HK-2 (cell line): ENCODE results near the gene MND1.

ENCODE experiments used
- DNase-seq: peaks from one replicate; pipeline ENCODE4 v3.0.0-alpha.2; 2018; ENCODE audit not compliant: unreplicated experiment

The MND1 gene, protein sequence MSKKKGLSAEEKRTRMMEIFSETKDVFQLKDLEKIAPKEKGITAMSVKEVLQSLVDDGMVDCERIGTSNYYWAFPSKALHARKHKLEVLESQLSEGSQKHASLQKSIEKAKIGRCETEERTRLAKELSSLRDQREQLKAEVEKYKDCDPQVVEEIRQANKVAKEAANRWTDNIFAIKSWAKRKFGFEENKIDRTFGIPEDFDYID

DNA sequence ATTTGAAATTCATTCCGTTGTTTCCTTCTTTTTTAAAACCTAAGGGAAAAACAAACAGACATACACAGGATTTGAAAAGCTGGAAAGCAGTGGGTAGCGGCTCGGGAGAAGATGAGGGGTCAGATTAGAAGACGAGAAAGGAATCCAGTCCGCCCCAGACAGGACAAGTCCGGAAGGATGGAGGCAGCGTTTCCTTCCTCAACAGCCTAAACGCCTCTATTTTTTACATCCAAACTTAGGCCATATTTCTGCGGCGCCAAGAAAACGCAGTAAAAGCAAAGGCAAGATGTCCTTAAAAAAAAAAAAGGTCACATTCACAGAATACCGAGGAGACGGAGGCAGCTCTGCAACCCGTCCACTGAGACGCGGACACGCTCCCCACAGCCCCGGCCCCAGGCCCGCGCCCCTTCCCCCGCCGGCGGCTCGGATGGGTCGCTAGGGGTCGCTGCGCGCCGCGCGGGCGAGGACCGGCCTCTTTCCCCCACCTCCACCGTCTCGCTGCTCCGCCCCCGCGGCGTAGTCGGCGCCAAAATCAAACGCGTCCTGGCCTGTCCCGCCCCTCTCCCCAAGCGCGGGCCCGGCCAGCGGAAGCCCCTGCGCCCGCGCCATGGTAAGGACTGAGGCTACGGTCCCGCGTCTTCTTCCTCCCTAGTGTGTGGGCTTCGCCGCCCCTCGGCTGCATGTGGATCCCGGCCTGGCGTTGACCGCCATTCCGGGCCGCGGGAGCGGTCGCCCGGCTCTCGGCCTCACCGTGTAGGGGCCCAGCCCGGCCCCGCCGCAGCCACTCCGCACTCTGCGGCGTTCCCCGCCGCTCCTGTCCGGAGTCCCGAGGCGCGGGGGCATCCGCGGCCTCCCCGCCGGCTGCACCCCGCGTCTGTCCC is at the start of gene MND1:
TSS of gene MND1 (plus strand) at position 558 of the 881 bp plus-strand sequence. CDS start at position 608, 50 bp downstream.
- peak; percentile 90 for DNase-seq

DNA sequence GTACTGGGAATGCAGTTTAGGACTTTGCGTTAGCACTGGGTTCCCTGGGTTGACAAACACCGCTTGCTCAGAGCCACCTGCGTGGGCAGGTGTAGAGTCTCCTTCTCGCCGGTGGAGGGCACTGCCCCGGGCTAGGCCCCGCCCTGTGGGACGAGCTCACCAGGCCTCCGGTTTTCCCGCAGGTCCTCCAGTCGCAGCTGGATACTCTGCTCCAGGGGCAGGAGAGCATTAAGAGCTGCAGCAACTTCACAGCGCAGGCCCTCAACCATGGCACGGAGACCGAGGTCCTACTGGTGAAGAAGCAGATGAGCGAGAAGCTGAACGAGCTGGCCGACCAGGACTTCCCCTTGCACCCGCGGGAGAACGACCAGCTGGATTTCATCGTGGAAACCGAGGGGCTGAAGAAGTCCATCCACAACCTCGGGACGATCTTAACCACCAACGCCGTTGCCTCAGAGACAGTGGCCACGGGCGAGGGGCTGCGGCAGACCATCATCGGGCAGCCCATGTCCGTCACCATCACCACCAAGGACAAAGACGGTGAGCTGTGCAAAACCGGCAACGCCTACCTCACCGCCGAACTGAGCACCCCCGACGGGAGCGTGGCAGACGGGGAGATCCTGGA is 49.2 kb upstream of the MND1 start:
- DNase-seq: no peak

DNA sequence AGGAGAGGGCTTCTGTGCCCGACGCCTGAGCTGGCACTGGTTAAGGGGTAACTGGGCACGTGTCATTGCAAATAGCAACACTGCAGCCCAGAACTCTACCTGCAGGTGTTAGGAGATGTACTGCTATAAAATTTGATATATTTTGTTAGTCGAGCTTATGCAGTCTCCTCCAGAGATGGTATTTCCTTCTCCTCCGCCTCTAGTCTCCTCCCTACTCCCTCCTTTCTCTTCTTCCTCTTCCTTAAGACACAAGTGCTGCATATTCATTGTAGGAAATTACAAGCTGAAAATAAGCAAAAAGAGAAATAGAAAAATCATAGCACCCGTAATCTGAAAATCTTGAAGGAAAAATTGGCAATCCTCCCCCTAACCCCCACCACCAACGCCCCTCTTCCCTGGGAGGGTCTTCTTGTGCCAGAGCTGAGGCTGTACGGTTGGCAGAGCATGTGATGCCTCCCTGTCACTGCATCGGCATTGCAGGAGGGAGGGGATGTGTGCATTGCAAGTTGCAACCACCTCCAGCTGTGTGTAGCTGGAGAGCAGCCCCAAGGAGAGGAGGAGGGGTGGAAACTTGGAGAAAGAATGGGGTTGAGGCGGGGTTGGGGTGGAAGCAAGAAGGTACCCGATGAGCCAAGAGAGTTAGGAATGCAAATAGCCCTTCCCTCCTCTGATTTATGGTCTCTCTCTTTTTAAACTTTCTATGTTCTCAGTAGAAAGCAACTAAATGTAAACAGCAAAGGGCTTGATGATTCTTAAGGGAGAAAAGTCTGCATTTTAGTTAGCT is 48.3 kb upstream of the MND1 start:
- no peak for DNase-seq

DNA sequence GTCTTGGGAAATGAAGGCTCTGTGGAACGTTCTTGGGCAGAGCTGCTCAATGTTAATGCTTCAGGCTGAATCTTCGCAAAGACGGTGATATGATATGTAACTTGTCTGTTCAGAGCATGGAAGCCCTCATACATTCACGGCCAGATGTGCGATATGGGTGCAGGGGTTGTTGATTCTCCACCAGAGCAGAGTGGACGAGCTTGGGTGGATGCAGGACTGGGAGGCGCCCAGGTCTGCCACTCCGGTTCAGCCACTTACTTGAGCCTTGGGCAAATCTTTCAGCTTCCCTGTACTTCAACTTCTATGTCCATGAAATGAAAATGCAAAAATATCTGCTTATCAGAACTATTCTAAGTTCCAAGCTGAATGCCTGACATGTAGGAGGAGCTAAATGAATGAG is 47.4 kb upstream of the MND1 start:
- no peak for DNase-seq

GRCh38 chr4:153310793-153311192 is 33.7 kb upstream of the MND1 start:
- no peak for DNase-seq

DNA sequence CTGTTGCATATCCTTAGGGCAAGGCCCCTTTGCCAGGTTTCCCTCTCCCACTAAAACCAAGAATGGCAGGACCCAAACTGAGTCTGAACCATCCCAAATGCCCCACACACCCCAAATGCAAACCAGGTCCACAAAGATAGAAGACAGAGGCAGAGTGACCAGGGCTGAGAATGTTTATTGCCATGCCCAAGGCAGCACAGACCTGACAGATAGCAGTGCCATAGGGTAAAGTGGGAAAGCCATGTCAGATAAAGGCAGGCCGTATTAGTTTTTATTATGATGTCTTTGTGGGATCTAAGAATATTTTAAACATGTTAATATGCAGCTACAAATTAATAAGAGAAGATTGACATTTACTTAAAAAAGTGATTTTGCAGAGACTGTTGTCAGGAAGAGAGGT is 29.6 kb upstream of the MND1 start:
- no peak for DNase-seq

GRCh38 chr4:153318696-153319320 is 25.7 kb upstream of the MND1 start:
- no peak for DNase-seq

- DNase-seq: no peak
Observed at GRCh38 chr4:153322791-153323190, 21.7 kb upstream of the MND1 start.

DNA sequence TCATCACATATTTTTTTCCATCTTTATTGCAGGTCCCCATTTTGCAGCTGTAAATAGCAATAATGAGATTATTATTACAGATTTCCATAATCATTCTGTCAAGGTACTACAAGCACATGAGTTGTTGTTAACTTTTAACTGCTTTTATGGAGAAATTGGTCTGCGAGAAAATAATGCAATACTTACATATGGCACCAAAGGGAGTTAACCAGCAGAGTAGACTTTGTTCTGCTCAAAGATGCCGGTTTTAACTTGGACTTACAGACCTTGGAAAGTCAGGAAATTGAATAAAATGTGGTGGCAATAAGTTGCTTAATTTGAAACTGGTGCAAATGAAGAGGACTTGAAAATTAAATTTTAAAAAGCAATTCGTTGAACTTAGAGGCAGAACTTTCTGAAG is 20.4 kb upstream of the MND1 start:
- DNase-seq: no peak

GRCh38 chr4:153325558-153325957 is 18.9 kb upstream of the MND1 start:
- DNase-seq: no peak

DNA sequence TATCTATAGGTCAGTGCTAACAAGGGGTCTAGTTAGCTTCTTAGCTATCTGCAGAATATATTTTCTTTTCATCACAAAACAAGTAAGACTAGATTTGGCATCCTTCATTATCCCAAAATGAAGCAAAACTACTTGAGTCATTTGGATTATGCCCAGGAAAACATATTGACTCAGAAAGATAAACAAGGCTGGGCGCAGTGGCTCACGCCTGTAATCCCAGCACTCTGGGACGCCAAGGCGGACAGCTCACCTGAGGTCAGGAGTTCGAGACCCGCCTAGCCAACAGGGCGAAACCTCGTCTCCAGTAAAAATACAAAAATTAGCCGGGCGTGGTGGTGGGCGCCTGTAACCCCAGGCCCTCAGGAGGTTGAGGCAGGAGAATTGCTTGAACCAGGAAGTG is 18.0 kb upstream of the MND1 start:
- DNase-seq: no peak

GRCh38 chr4:153327247-153327646 is 17.2 kb upstream of the MND1 start:
- no peak for DNase-seq

- no peak for DNase-seq
Observed at GRCh38 chr4:153332936-153333335, 11.6 kb upstream of the MND1 start.

DNA sequence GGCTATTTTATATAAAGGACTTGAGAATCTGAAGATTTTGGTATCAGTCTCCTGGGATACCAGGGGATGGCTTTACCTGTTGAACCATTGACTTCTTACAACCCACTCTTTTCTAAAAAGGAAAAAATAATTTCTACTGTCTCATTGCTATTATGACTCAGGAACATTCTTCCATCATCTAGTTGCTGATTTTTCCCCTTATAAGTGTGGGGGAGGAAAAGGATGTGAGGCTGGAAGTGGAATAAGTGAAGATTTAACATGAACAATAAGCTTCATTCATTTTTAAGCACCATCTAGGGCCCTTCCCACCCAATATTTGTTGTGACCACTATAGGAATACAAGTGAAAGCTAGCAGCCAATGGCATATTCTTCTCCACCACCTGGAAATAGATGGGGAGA is 10.6 kb upstream of the MND1 start:
- DNase-seq: no peak

GRCh38 chr4:153335665-153336064 is 8.8 kb upstream of the MND1 start:
- no peak for DNase-seq

GRCh38 chr4:153337686-153338085 is 6.8 kb upstream of the MND1 start:
- no peak for DNase-seq

DNA sequence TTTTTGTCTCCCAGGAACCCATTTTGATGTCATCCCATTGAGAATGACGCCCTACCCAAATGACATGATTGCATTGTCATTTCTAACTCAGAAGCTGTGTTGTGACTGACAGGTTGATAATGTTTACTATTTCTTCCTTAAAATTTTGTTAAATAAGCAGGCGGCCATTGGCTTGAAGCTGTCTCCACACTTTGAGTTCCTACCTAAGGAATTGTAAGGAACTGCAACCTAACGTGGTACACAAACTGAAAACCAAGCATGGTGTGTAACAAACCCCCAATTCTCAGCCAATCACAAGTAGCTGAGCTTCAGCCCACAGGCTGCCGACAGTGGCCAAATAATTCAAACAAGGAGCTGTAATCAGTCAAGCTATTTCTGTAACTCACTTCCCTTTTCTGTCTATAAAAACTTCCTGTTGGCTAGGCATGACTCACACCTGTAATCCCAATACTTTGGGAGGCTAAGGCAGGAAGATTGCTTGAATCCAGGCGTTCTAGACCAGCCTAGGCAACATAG is 2.9 kb upstream of the MND1 start:
- peak; percentile 9 for DNase-seq

GRCh38 chr4:153342751-153343552 is 1.5 kb upstream of the MND1 start:
- no peak for DNase-seq

DNA sequence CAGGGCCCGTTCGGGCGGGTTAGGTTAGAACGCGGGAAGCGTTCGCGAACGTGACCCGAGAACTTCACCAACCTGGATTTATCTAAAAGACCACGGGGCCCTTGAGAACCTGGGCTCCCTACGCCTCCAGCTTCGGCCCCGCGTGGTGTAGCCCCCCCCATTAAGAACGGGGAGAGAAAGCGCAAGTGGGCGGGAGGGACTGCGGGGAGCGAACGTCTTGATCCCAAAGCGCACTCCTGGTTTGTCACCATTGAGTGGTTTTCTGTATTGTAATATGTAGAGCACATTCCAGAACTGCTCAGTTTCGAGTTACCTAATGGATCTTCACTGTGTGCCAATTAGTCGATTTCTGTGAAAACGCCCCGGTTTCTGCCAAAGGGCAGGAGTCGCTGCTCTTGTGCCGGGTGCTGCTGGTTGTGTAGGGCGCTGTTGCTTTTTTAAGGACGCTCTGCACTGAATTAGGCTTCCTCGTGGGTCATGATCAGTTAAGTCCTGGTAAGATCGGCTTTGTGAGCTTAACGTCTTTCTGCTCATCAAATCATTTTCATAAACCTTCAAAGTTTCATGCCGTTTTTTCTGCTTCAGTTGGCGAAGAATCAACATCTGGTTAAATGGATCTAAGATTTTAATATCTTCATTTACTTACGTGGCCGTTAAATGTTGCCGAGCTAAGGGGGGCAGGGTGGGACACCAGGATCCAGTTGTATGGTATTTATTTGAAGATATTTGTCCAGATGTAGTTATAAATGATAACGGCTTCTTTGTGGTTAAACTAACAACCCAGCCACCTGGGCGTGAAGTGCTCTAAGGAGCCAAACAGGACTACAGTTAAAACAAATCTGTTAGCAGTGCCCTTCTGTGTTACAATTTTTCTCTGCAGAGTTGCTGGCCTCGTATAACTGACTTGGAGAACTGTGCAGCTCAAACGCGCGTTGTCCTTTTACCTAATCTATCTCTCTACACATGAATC is 809 bp downstream of the MND1 start:
- DNase-seq: peak; percentile 53
